ENCODE measurements around the gene IL1B.

Gene IL1B

GRCh38 chr2:112783187-112783714 lies 53.3 kb downstream of the IL1B start:
- no peak for TF ChIP-seq POLR2A (IDR thresholded peaks at IDR 0.05; ENCODE audit: low read depth, low read length)
- FAIRE-seq: no peak
- DNase-seq (ENCODE audit: insufficient read length, low spot score): no peak

- FAIRE-seq: no peak
- TF ChIP-seq POLR2A (IDR thresholded peaks at IDR 0.05; ENCODE audit: low read depth, low read length): no peak
- no peak for DNase-seq (ENCODE audit: insufficient read length, low spot score)
These were observed 54.3 kb downstream of the IL1B start for GRCh38 chr2:112782234-112782799.

Data from H54 (cell line).